Activated CD8-positive, alpha-beta memory T cell treated with anti-CD3 and anti-CD28 coated beads for 4 hours (primary cell): Measurements from ENCODE around the gene MYO9A.

Experiments
- DNase-seq, 2 donors: peaks; one replicate each; pipeline ENCODE4 v3.0.0-alpha.2; 2020; ENCODE audit warnings: low read depth in 2 of 2

Gene MYO9A

GRCh38 chr15:71853543-71853942, 264.4 kb downstream of the MYO9A start:
- no peak for DNase-seq

GRCh38 chr15:71844916-71845315, 273.0 kb downstream of the MYO9A start:
- DNase-seq: no peak

GRCh38 chr15:71841563-71841962, 276.4 kb downstream of the MYO9A start:
- DNase-seq: no peak

GRCh38 chr15:71830981-71831380, 287.0 kb downstream of the MYO9A start:
- DNase-seq: no peak

- DNase-seq: no peak
Measured at GRCh38 chr15:71826196-71826595, 291.8 kb downstream of the MYO9A start.

GRCh38 chr15:71825021-71825730, 292.8 kb downstream of the MYO9A start:
- DNase-seq: no peak

- DNase-seq: no peak
Measured at GRCh38 chr15:71823801-71824200, 294.1 kb downstream of the MYO9A start.

- DNase-seq: no peak
Measured at GRCh38 chr15:71822890-71823630, 294.9 kb downstream of the MYO9A start.

GRCh38 chr15:71821547-71822129, 296.3 kb downstream of the MYO9A start:
- DNase-seq: no peak

GRCh38 chr15:71820127-71820526, 297.8 kb downstream of the MYO9A start:
- DNase-seq: no peak

GRCh38 chr15:71817351-71817750, 300.6 kb downstream of the MYO9A start:
- no peak for DNase-seq

- DNase-seq: no peak
Measured at GRCh38 chr15:71815301-71815700, 302.6 kb downstream of the MYO9A start.

- DNase-seq: no peak
Measured at GRCh38 chr15:71813723-71814470, 304.1 kb downstream of the MYO9A start.

GRCh38 chr15:71812966-71813722, 304.8 kb downstream of the MYO9A start:
- DNase-seq: no peak

- no peak for DNase-seq
Measured at GRCh38 chr15:71811752-71812735, 305.9 kb downstream of the MYO9A start.

- no peak for DNase-seq
Measured at GRCh38 chr15:71811036-71811736, 306.8 kb downstream of the MYO9A start.

GRCh38 chr15:71810256-71811035, 307.5 kb downstream of the MYO9A start, which contains the start of gene NR2E3:
Gene NR2E3 (plus strand): TSS chr15:71810554. CDS start chr15:71810744, 190 bp downstream.
- DNase-seq: no peak

GRCh38 chr15:71809346-71809745, 308.6 kb downstream of the MYO9A start:
- DNase-seq: no peak
